ENCODE data around the gene DBX1. TPM values are rescaled to one million over a fixed set of nuclear protein-coding genes. Genes with fewer than 3 reads are reported as not detected.

Gene DBX1
- total RNA-seq, 2 experiments from 2014 or later: not detected

- TF ChIP-seq CTCF (conservative IDR thresholded peaks at IDR 0.05; ENCODE audit: low read length) (no peak), EZH2phosphoT487 (IDR thresholded peaks at IDR 0.05; ENCODE audit: borderline replicate concordance, low read depth, low read length) (no peak)
- no peak overlapping the region for H2AFZ ChIP-seq (ENCODE audit: low read length)
- H4K20me1 ChIP-seq (ENCODE audit: insufficient read depth, low read length): no peaks in the 10 kb centered on the region
- H3K36me3 ChIP-seq (ENCODE audit: insufficient read depth, low read length): no peaks in the 10 kb centered on the region
- H3K9me3 ChIP-seq (ENCODE audit: low read length): no peaks in the 10 kb centered on the region
- no peak overlapping the region for H3K27ac ChIP-seq (ENCODE audit: low read depth, low read length, poor library complexity, severe bottlenecking)
- no TSS peak for BruUV-seq (replicated peaks)
- CTCF ChIA-PET (ENCODE audit: unreplicated experiment): no interaction called here
- no peak for DNase-seq (ENCODE audit: low spot score)
- H3K9me2 ChIP-seq (ENCODE audit: insufficient read depth, low read length): no peaks in the 10 kb centered on the region
- POLR2A ChIA-PET: no interaction called here
- no peaks in the 10 kb centered on the region for H3K79me2 ChIP-seq (ENCODE audit: insufficient read depth, low read depth, low read length)
- intact Hi-C loops (cut with micrococcal nuclease; ENCODE audit: unreplicated experiment): no loop called here
- H3K4me2 ChIP-seq (ENCODE audit: low read length): no peak overlapping the region
- no peaks in the 10 kb centered on the region for H3K4me1 ChIP-seq (ENCODE audit: insufficient read depth, low read length, poor library complexity, severe bottlenecking)
- H3K4me3 ChIP-seq (ENCODE audit: low read depth, low read length, poor library complexity, severe bottlenecking): no peak overlapping the region
These were observed 1.5 kb downstream of the DBX1 start for GRCh38 chr11:20158597-20159257.

GRCh38 chr11:20157728-20158127 is 2.5 kb downstream of the DBX1 start:
- H3K4me1 ChIP-seq (ENCODE audit: insufficient read depth, low read length, poor library complexity, severe bottlenecking): no peaks in the 10 kb centered on the region
- BruUV-seq (replicated peaks): no TSS peak
- intact Hi-C loops (cut with micrococcal nuclease; ENCODE audit: unreplicated experiment): no loop called here

More at GRCh38 chr11:20157728-20158127, 2.5 kb downstream of the DBX1 start:
- no peak for DNase-seq (ENCODE audit: low spot score)
- Histone ChIP-seq H2AFZ (ENCODE audit: low read length) (no peak overlapping the region), H3K9me2 (ENCODE audit: insufficient read depth, low read length) (no peaks in the 10 kb centered on the region), H4K20me1 (ENCODE audit: insufficient read depth, low read length) (no peaks in the 10 kb centered on the region), H3K4me3 (ENCODE audit: low read depth, low read length, poor library complexity, severe bottlenecking) (no peak overlapping the region), H3K79me2 (ENCODE audit: insufficient read depth, low read depth, low read length) (no peaks in the 10 kb centered on the region), H3K27ac (ENCODE audit: low read depth, low read length, poor library complexity, severe bottlenecking) (no peak overlapping the region), H3K9me3 (ENCODE audit: low read length) (no peaks in the 10 kb centered on the region), H3K4me2 (ENCODE audit: low read length) (no peak overlapping the region), H3K36me3 (ENCODE audit: insufficient read depth, low read length) (no peaks in the 10 kb centered on the region)
- ChIA-PET POLR2A (interaction anchor here (0.7 kb wide), 1 partner anchor 9 kb away, joined by 3 read pairs; no protein-coding TSS in a partner anchor), CTCF (ENCODE audit: unreplicated experiment) (interaction anchor here (0.5 kb wide), 1 partner anchor 21 kb away, joined by 3 read pairs; no protein-coding TSS in a partner anchor)
- TF ChIP-seq EZH2phosphoT487 (IDR thresholded peaks at IDR 0.05; ENCODE audit: borderline replicate concordance, low read depth, low read length) (no peak), CTCF (conservative IDR thresholded peaks at IDR 0.05; ENCODE audit: low read length) (no peak)
